Stimulated activated CD8-positive, alpha-beta memory T cell treated with anti-CD3 and anti-CD28 coated beads, Interleukin-15, amount 100 ng/mL, for 24 hours (primary cell): ENCODE results near the gene BMERB1.

ENCODE experiments used
- DNase-seq: peaks from one replicate; pipeline ENCODE4 v3.0.0-alpha.2; 2020; ENCODE audit warnings: low read depth

Gene BMERB1

GRCh38 chr16:15498427-15499175 is 64.2 kb downstream of the BMERB1 start:
- no peak for DNase-seq

GRCh38 chr16:15502041-15502725 is 67.8 kb downstream of the BMERB1 start:
- DNase-seq: no peak

GRCh38 chr16:15506441-15506840 is 72.1 kb downstream of the BMERB1 start:
- no peak for DNase-seq

GRCh38 chr16:15507301-15507958 is 73.0 kb downstream of the BMERB1 start:
- DNase-seq: no peak

- DNase-seq: no peak
Observed at GRCh38 chr16:15507959-15508627, 73.7 kb downstream of the BMERB1 start.

- no peak for DNase-seq
Observed at GRCh38 chr16:15509051-15509592, 74.7 kb downstream of the BMERB1 start.

GRCh38 chr16:15509593-15510535 is 75.5 kb downstream of the BMERB1 start:
- DNase-seq: no peak

GRCh38 chr16:15510992-15511391 is 76.6 kb downstream of the BMERB1 start:
- no peak for DNase-seq

GRCh38 chr16:15511759-15512487 is 77.5 kb downstream of the BMERB1 start:
- DNase-seq: no peak

- DNase-seq: no peak
Observed at GRCh38 chr16:15513156-15513555, 78.8 kb downstream of the BMERB1 start.

- DNase-seq: no peak
Observed at GRCh38 chr16:15515992-15516391, 81.6 kb downstream of the BMERB1 start.

GRCh38 chr16:15516609-15517008 is 82.2 kb downstream of the BMERB1 start:
- no peak for DNase-seq

- no peak for DNase-seq
Observed at GRCh38 chr16:15517743-15518377, 83.5 kb downstream of the BMERB1 start.

- no peak for DNase-seq
Observed at GRCh38 chr16:15518381-15519351, 84.3 kb downstream of the BMERB1 start.

GRCh38 chr16:15519790-15520189 is 85.4 kb downstream of the BMERB1 start:
- DNase-seq: no peak

GRCh38 chr16:15521390-15521757 is 87.0 kb downstream of the BMERB1 start:
- no peak for DNase-seq

- no peak for DNase-seq
Observed at GRCh38 chr16:15521758-15522509, 87.5 kb downstream of the BMERB1 start.

- no peak for DNase-seq
Observed at GRCh38 chr16:15523092-15523541, 88.7 kb downstream of the BMERB1 start.
